Panc1 (cell line): ENCODE results near the gene ALLC. TPM values are rescaled to one million over a fixed set of nuclear protein-coding genes. Genes with fewer than 3 reads are reported as not detected.

Experiments
- ATAC-seq: fragments of 200-7000 bp; cut with Tn5 transposase; 2 replicates; pipeline ENCODE4 v1.9.1; 2020; ENCODE audit warnings: mild to moderate bottlenecking, moderate library complexity
- BruUV-seq: library from RNA; stranded (reverse); fragments of 400-500 nt; replicated peaks from 2 replicates; lab custom pipeline; 2021; lab: Mats Ljungman, UMichigan
- CTCF ChIA-PET: fragments of 300-600 bp; sonication (Branson Sonifier 250); formaldehyde crosslinking; loops from one replicate; lab custom pipeline; 2022; ENCODE audit warnings: antibody characterized with exemption; lab: Charles Lee
- POLR2A ChIA-PET: fragments of 300-600 bp; sonication (Branson Sonifier 250); formaldehyde crosslinking; loops from one replicate; lab custom pipeline; 2022; ENCODE audit warnings: antibody characterized with exemption; lab: Charles Lee
- DNase-seq: peaks from one replicate; pipeline ENCODE4 v3.0.0-alpha.2; 2010; ENCODE audit warnings: low read depth, low spot score
- H3K27ac ChIP-seq: 2 replicates; pipeline ENCODE4 v1.5.1; 2011; ENCODE audit warnings: mild to moderate bottlenecking, low read length, inconsistent platforms
- H3K27me3 ChIP-seq: fragments of 200-500 bp; sonication (Bioruptor generic); 2 replicates; pipeline ENCODE4 v1.6.0; 2014; ENCODE audit warnings: low read length, inconsistent platforms; ENCODE audit not compliant: control insufficient read depth, insufficient read depth
- H3K36me3 ChIP-seq: fragments of 200-500 bp; sonication (Bioruptor generic); 2 replicates; pipeline ENCODE4 v1.5.1; 2014; ENCODE audit warnings: inconsistent platforms, mild to moderate bottlenecking, low read length, moderate library complexity; ENCODE audit not compliant: control insufficient read depth, insufficient read depth
- H3K4me1 ChIP-seq: 2 replicates; pipeline ENCODE4 v1.5.1; 2011; ENCODE audit warnings: inconsistent platforms, mild to moderate bottlenecking, low read length, moderate library complexity; ENCODE audit not compliant: control insufficient read depth, insufficient read depth
- H3K4me3 ChIP-seq, 2 experiments: 2 replicates each; pipeline ENCODE4 v1.5.1; 2011 to 2012; ENCODE audit warnings: low read depth in 2 of 2, low read length in 2 of 2, mild to moderate bottlenecking in 2 of 2, inconsistent platforms in 1 of 2, moderate library complexity in 1 of 2
- H3K9me3 ChIP-seq: fragments of 200-500 bp; sonication (Bioruptor generic); 2 replicates; pipeline ENCODE4 v1.5.1; 2014; ENCODE audit warnings: low read depth, mild to moderate bottlenecking, inconsistent platforms, low read length, moderate library complexity; ENCODE audit not compliant: control insufficient read depth, insufficient read depth
- POLR2AphosphoS5 ChIP-seq: IDR thresholded peaks from 2 replicates; pipeline ENCODE4 v1.6.1; 2012; ENCODE audit warnings: mild to moderate bottlenecking, low read depth, low read length, moderate library complexity
- REST ChIP-seq, 2 experiments: IDR thresholded peaks; 2 replicates each; pipeline ENCODE4 v1.6.1; 2011 to 2012; ENCODE audit warnings: low read depth in 2 of 2, control low read depth in 1 of 2, low read length in 1 of 2, mild to moderate bottlenecking in 1 of 2, moderate library complexity in 1 of 2; ENCODE audit not compliant: insufficient read depth in 1 of 2
- SIN3A ChIP-seq: IDR thresholded peaks from 2 replicates; pipeline ENCODE4 v1.6.1; 2012; ENCODE audit warnings: low read depth, mild to moderate bottlenecking, low read length, moderate library complexity, borderline replicate concordance; ENCODE audit not compliant: insufficient read depth
- TCF7L2 ChIP-seq: IDR thresholded peaks from 2 replicates; pipeline ENCODE4 v1.6.1; 2011; ENCODE audit warnings: mild to moderate bottlenecking, low read depth, low read length, inconsistent platforms
- in situ Hi-C: cut with HindIII; loops from 2 replicates; pipeline ENCODE4 v1.10.0; 2016; ENCODE audit warnings: low sequenced_read_pairs, low pct_unique_long_range_greater_than_20kb
- intact Hi-C: fragments of 100-400 bp; cut with micrococcal nuclease; formaldehyde crosslinking; loops from one replicate; pipeline ENCODE4 v1.10.0; 2022; ENCODE audit not compliant: unreplicated experiment
- total RNA-seq: library from RNA; stranded (reverse); gene quantifications from one replicate; pipeline ENCODE4 v1.2.1, GENCODE V29; 2021; ENCODE audit not compliant: unreplicated experiment
- TF ChIP-seq, protein P1 (sequence below): fragments of 450-650 bp; IDR thresholded peaks from 2 replicates; pipeline ENCODE4 v1.5.1; 2017; ENCODE audit warnings: mild to moderate bottlenecking

Gene ALLC
- total RNA-seq, 1 experiment from 2014 or later, result not detected

DNA sequence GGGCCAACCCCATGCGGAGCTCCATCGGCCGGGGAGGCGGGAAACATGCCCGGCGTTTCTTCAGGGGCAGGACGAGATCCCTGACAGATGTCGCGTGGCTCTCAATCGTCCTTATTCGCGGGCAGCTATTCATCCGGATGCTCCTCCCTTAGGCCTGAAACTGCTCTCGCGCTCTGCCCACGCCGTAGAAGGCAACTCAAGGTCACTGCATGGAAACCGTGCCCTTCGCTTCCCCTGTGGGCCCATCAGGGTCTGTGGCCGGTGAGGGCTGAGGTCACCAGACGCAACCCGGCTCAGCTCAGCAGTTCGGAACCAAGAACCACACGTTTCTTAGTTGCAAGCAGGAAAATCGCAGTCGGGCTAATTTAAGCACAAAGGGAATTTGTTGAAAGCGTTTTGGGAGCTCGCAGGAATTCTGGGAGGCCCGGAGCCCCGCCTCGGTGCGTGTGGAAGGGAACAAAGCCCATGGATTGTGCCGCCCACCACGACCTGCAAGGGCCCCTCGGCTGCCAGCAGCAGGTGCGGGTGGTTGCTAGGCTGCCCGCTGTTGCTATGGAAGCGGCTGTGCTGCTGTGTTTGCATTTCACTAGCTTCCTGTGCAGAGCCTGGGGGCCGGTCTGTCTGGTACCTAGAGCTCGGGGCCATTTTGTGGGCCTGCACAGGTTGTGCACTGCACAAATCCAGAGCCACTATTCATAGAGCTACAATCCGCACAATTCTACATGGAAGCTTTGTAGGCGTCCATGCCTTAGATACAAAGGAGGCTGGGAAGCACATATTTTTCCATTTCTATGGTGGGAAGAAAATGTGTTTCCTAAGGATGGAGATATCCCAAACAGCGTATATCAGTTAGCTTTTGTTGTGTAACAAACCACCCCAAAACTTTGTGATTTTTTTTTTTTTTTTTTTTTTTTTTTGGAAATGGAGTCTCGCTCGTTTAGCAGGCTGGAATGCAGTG, 6.0 kb upstream of the ALLC start:
- in situ Hi-C loops, result no loop called here
- ChIA-PET CTCF (interaction anchor here (0.6 to 1.1 kb wide), 3 partner anchors 134 to 209 kb away, joined by 3 to 4 read pairs (median 3); no protein-coding TSS in a partner anchor), POLR2A (interaction anchor here (0.6 to 0.7 kb wide), 2 partner anchors 138 to 234 kb away, joined by 4 to 7 read pairs; no protein-coding TSS in a partner anchor)
- no peaks in the 10 kb centered on the region for H3K9me3 ChIP-seq
- no peaks in the 10 kb centered on the region for H3K36me3 ChIP-seq
- H3K27me3 ChIP-seq, result no peaks in the 10 kb centered on the region
- TF ChIP-seq TCF7L2 (no peak), REST (IDR thresholded peaks at IDR 0.05; ENCODE audit: insufficient read depth in 1 of 2, low read depth in 2 of 2, low read length in 1 of 2) (no peak), POLR2AphosphoS5 (no peak), SIN3A (no peak)
- TF ChIP-seq, protein P1, sequence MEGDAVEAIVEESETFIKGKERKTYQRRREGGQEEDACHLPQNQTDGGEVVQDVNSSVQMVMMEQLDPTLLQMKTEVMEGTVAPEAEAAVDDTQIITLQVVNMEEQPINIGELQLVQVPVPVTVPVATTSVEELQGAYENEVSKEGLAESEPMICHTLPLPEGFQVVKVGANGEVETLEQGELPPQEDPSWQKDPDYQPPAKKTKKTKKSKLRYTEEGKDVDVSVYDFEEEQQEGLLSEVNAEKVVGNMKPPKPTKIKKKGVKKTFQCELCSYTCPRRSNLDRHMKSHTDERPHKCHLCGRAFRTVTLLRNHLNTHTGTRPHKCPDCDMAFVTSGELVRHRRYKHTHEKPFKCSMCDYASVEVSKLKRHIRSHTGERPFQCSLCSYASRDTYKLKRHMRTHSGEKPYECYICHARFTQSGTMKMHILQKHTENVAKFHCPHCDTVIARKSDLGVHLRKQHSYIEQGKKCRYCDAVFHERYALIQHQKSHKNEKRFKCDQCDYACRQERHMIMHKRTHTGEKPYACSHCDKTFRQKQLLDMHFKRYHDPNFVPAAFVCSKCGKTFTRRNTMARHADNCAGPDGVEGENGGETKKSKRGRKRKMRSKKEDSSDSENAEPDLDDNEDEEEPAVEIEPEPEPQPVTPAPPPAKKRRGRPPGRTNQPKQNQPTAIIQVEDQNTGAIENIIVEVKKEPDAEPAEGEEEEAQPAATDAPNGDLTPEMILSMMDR, result no peak
- DNase-seq, result no peak
- no peak overlapping the region for H3K27ac ChIP-seq
- no peak for ATAC-seq
- intact Hi-C loops, result loop anchor here (2.0 to 5.0 kb wide), 2 partner anchors 75 to 115 kb away; partner anchors contain the start of gene RPS7
- H3K4me1 ChIP-seq, result peaks cover 4% of the 10 kb centered on the region
- no TSS peak for BruUV-seq
- no peak overlapping the region for H3K4me3 ChIP-seq

GRCh38 chr2:3652896-3653625, 4.9 kb upstream of the ALLC start:
- Histone ChIP-seq H3K4me1 (peaks cover 4% of the 10 kb centered on the region), H3K4me3 (no peak overlapping the region), H3K27ac (no peak overlapping the region), H3K27me3 (no peaks in the 10 kb centered on the region), H3K9me3 (no peaks in the 10 kb centered on the region), H3K36me3 (no peaks in the 10 kb centered on the region)
- BruUV-seq, result no TSS peak
- no peak for DNase-seq
- intact Hi-C loops (loop anchor here (5.0 kb wide), 1 partner anchor 76 kb away; the partner anchor contains the start of gene RPS7), in situ Hi-C loops (no loop called here)
- ChIA-PET POLR2A (no interaction called here), CTCF (interaction anchor here (0.6 kb wide), 1 partner anchor 61 kb away, joined by 4 read pairs; no protein-coding TSS in a partner anchor)
- TF ChIP-seq REST (IDR thresholded peaks at IDR 0.05; ENCODE audit: insufficient read depth in 1 of 2, low read depth in 2 of 2, low read length in 1 of 2) (no peak), SIN3A (no peak), POLR2AphosphoS5 (no peak), TCF7L2 (no peak)
- TF ChIP-seq, protein P1, result no peak
- no peak for ATAC-seq
